GM21576 (cell line): Measurements from ENCODE around the gene C14orf180.
"Not testable (repeated sequence)": the region's sequence is repeated elsewhere in the genome, so short reads cannot be mapped to it uniquely, and the experiment has no call there.

Source experiments
- ATAC-seq: cut with Tn5 transposase; IDR thresholded peaks from one replicate; pipeline ENCODE4 v1.9.1; 2021; ENCODE audit warnings: mild to moderate bottlenecking, moderate library complexity; ENCODE audit not compliant: unreplicated experiment

The C14orf180 gene

DNA sequence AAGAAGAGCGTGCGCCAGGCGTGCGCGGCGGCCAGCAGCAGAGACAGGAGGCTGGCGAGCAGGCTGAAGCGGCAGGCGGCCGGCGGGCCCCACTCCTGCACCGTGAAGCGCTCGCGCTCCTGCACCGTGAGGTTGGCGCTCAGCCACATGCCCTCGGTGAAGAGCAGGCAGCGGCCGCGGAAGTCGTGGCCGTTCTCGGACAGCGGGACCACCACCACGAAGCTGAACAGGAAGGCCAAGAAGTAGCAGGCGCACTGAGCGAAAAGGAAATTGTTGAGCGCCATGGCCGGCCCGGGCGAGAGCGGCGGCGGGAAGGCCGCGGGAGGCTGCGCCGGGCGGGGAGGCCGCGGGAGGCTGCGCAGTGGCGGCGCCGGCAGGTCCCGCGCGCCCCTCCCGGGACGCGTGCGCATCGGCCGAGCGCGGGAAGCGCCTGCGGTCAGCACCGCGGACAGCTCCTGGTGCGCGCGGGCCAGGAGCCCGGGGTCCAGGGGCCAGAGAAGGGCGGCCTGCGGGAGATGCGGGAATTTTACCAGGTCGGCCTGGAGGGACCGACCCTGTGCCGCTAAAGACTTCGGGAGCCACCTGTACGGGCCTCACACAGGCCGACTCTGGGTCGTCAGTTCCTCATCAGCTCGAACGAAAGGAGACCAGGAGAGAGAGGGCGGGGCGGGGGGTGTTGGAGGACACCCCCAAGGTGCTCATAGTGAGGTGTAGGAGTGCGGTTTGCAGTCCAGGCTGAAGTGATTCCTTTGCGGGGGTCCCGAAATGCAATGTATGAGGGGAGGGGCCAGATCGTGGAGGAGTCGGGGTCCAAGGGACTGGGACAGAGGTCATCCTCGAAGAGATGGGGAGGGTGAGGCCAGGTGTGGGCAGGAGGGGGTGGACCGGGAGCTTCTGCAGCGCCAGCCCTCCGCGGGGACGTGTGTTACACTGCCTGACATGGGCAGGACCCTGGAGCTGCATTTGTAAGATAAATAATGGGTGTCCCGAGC lies 25.2 kb downstream of the C14orf180 start, which contains the start of gene TMEM179:
Gene TMEM179 (minus strand): TSS at position 315 of the 992 bp plus-strand sequence. CDS start 31 bp downstream, at position 284.
- ATAC-seq: no peak

DNA sequence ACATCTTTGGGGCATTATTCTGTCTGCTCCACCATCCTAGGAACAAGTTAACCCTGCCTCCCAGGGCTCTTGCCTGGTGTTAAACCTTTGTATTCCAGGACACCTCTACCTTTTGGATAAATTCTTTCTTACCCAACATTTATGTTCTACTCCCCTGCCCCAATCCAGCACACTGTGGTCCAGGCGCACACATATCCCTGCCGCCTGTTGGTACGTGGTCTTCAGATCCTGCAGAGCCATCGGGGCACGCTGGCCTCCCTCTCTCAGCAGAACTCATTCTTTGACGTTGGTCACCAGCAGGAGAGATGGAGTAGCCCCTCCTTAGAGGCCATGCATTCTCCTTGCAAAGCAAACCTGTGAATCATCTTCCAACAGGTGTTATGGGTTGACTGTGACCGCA lies 30.1 kb downstream of the C14orf180 start:
- no peak for ATAC-seq

DNA sequence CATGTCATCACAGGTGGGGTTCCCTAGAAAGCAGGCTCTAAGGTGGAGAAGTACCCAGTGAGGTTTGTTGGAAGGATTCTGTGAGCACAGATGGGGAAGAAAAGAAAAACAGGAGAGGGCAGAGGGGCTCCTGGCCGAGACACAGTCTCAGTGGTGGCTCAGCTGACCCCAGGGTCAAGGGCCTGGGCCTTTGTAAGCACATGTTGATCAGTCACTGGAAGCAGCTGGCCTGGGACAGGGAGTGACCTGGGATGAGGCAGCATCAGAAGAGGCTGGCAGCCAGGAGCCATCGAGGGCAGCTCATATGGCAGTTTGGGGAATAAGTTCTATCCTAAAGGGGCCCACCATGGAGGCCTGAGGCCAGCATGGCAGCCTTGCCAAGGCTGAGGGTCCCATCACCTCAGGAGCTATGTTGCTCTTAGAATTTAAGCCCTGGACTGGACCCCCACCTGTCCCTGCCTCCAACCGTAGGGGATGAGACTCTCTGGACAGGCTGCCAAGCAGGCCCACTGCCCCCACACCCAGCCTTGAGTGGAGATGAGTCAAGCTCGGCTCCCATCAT lies 31.3 kb downstream of the C14orf180 start:
- ATAC-seq: no peak

DNA sequence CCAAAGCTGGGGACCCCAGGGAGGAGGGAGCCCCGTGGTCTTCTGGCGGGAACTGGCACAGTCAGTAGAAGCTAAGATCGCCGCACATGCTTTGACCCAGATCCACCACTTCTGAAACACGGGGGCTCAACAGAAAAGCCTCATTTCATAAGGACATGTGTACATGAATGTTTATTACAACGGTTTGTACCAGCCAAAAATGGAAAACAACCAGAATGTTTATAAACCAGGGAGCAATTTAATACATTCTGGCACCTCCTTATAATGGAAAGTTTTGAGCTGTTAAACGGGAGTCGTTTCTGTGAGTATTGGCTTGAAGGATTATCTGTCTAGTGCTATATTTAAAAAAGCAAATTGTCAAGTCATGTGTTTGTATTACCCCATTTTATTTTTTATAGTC lies 32.3 kb downstream of the C14orf180 start:
- ATAC-seq: no peak

DNA sequence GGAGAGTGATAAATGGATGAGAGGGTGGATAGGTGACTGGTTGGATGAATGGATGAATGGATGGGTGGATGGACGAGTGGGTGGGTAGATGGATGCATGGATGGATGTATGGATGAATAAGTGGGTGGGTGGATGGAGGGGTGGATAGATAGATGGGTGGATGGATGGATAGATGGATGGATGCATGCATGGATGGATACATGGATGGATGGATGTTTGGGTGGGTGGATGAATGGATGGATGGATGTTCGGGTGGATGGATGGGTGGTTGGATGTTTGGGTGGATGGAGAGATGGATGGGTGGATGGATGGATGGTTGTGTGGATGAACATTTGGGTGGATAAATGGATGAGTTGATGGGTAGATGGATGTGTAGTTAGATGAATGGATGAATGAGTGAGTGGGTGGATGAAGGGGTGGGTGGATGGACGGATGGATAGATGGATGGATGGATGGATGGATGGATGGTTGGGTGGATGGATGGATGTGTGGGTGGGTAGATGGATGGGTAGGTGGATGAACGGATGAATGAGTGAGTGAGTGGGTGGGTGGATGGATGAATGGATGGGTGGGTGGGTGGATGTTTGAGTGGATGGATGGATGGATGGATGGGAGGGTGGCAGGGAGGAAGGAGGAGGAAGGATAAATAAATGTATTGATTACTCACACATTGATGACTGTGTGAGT lies 34.7 kb downstream of the C14orf180 start:
- no peak for ATAC-seq

DNA sequence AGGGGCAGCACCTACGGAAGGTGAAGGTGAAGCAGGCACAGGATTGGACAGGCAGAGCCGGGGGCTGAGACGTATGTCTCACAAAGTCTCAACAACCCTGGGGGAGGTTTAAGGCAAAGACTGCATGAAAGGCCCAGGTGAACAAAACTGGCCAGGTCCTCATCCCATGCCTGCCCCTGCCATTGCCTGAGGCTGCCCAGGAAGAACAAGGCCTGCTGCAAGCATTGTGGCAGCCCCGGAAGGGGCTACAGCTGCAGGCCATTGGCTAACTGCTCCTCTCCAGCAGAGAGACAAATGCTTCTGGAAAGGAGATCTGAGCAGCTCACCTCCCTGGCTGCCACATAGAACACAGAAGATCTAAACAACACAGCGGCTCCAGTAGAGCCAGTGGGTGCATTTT lies 45.4 kb downstream of the C14orf180 start:
- ATAC-seq: no peak

DNA sequence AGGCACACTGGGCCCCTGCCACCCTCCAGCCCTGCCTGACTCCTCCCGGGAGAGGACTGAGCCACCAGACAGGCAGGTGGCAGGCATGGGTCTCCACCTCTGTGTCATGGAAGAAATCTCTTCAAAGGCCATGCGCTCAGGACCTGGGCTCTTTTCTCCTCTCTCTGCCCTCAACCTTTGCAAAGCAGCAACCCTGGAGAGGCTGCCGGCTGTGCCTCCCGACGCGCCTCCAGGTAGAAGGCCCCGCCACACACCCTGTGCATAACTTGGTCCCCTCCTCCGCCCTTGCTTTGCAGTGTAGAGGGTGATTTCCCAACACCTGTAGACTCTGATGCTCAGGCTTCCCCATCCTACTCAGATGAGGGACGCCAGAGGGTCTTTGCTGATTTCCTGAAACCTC lies 53.2 kb downstream of the C14orf180 start:
- ATAC-seq: no peak

DNA sequence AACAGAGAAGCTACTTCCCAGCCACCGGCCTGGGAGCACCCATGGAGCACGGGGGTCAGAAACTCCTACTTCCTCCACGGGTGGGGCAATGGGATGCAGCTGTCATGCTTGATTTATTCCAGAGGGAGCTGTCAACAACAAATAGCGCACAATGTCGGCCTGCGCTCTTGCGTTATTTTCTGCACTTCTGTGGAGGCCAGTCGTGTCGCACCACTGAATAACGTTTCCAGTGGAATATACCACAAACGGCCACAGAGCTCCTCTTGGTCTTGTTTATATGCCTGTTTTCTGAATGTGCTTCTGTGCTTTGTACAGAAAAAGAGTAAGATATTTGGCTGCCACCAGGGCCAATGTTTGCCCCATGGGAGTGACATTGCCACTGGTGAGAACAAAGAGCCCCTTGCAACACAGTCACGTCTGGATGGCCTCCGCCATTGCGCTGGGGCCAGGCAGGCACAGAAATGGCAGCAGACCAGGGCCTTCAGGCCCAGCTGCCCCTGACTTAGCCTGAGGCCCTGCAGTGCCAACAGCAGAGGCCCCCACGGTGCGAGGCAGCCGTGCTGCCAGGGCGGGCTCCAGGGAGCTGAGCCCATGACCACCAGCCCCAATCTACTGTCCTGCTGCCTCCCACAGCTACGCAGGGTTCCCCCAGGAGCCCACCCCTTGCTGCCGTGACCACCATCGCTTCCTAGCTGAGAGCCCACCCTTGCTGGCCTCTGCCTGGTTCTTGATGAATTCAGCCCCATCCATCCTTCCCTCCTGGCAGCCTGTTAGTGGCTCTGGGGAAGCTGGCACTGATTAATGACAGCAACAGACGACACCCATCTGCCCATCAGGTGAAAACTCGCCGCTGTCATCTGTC lies 53.9 kb downstream of the C14orf180 start:
- ATAC-seq: no peak

DNA sequence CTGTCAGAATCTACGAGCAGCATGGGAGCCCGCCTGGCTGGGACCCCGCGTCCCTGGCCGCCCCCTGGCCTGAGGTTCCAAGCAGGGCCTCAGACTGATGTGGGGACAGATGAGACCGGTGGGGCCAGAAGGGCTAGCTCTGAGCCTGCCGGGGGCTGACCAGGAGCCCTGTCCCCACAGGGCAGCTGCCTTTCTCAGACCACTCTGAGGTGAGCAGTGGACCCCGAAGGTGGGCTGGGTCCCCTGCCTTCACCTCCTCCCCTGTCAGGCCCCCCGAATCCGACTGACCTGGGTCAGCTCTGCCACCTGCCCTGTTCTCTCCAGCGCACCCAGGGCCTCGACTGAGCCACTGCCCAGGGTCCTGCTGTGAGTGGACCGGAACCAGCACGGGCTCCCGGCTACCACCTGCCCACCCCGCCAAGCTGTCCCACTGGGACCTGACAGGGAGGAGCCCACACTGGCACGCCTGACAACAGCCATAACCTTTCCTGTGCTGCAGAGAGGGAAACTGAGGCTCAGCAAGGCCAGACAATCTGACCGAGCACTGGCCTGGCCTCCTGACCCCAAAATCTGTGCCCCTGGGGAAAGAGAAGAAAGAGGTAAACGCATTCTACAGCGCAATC lies 54.7 kb downstream of the C14orf180 start:
- no peak for ATAC-seq

DNA sequence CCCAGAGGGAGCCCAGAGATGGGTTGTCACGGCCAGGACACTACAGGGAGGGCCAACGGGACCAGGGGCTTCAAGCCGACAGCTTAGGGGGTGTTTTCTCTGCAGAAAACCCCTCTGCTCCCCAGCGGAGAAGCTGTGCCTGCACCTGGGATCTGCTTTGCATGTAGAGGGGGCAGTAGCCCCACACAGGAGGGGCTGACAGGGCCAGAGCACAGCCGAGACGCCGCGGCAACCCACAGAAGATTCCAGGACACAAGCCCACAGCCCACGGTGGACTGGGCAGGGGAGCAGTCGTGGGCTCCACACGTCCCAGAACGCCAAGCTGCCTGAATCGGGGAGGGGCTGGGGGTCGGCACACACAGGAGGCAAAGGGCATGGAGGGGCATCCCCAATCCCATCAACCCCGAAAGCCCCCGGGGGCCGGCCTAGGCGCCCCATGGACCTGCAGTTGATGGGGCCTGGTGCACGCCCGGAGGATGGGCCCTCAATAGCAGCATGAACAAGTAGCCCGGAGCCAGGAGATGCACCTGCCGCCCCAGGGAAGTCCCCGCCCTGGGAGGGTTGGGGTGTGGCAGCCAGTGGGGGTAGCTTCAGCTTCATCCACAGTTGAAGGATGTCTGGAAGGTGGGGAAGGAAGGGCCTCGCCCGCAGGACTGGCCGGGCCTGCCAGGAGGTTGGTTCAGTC lies 55.5 kb downstream of the C14orf180 start:
- no peak for ATAC-seq

DNA sequence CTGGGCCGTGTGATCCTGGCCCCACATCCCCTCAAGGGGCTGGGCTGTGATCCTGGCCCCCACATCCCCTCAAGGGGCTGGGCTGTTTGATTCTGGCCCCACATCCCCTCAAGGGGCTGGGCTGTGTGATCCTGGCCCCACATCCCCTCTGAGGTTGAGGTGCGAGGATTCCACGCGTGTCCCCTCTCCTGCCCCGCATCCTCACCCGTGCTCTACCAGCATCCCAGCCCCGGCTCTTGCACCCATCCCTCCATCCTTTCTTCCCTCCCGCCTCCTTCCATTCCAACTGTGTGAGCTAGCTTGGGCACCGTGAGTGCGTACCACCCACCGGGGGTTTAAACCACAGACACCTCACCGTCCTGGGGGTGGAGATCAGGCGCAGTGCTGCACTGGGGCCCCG lies 56.2 kb downstream of the C14orf180 start:
- ATAC-seq: no peak

DNA sequence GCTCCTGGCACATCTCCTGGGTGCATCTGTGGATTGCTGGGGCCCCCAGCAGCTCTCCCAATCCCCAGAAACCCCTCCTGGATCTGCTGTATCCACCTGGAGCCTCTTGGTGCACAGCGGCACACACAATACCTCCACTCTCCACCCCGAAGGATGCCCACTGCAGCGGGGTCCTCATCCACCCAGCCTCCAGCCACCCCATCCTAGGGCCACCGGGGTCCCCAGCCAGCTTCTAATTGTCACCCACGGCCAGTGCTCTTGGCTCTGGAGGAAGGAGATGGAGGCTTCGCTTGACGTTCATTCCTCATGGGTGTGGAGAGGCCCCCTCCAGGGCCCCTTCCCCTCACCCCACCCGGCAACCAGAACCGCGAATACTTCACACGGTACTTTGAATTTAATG lies 56.6 kb downstream of the C14orf180 start:
- no peak for ATAC-seq

DNA sequence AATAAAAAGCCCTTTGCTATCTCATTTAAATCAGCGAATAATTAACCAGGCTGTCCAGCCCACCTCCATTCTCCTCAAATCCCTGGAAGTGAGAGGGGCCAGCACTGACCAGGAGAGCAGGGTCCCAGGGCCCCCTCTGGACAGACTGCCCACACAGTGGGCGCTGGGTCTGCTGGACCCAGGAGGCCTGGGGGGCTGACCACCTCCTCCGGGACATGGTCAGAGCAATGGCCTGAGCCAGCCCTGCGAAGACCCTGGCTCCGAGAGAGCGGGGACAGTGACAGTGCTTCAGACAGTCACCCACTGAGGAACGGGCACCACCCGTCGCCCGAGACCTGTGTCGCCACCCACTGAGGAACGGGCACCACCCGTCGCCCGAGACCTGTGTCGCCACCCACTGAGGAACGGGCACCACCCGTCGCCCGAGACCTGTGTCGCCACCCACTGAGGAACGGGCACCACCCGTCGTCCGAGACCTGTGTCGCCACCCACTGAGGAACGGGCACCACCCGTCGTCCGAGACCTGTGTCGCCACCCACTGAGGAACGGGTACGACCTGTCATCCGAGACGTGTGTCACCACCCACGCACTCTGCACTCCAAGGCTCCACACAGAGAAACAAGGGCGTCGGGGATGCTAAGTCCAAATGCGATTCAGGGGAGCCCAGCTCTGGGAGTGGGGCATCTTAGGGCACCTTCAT lies 57.4 kb downstream of the C14orf180 start:
- not testable (repeated sequence) for ATAC-seq

DNA sequence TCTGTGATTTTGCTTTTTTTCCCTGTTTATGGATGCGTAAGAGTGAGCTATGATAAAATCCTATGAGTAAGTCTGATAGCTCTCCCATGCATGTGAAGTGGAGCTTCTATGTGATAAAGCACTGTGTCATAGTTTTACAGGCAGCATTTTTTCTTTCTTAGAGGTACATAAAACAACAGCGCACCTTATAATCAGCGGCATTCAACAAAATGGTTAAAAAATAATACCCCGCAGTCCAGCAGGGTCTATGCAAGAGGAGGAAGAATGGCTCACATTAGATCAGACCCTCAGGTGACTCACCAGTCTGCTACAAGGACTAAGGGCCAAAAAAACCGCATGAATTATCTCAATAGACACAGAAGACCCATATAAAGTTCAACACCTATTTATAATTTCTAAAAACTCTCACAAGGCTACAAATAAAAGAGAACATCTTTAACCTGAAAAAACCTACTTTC lies 58.0 kb downstream of the C14orf180 start:
- no peak for ATAC-seq

DNA sequence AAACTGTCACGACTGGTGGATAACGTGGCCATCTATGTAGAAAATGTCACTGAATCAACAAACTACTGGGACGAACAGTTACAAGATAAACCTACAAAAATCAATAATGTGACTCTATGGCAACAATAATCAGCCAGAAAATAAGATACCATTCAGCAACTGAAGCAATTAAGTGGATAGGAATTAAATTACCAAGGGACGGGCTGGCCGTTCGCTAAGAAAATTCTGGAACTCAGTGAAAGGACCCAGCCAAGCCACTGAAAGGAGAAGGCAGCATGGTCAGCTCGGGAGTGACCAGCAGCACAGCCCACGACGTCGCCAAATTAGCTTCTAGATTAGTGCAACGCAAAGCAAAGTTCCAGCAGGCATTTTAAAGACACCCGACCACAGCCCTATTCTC lies 58.6 kb downstream of the C14orf180 start:
- no peak for ATAC-seq

DNA sequence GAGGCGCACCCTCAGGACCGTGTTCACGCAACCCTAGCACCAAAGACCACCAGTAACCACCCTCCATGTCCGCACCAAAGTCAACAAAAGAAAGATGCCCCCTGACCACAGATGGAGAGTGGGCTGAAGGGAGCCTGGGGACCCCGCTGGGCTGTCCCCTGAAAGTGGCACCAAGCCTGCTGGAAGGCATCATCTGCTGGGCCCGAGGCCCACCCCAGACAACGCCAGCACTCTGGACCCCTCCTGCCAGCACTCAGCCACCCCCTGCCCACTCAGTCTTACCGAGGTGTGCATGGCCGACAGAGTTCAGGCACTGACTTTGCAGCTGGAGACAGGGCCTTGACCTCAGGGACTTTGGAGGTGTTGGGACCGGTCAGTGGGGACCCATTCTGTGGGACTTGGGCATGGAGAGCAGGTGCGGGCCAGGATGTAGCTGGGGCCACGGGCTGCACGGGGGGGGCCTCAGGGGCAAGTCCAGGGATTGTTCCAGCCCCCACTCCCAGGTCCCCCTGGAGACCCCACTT lies 59.4 kb downstream of the C14orf180 start:
- ATAC-seq: no peak

DNA sequence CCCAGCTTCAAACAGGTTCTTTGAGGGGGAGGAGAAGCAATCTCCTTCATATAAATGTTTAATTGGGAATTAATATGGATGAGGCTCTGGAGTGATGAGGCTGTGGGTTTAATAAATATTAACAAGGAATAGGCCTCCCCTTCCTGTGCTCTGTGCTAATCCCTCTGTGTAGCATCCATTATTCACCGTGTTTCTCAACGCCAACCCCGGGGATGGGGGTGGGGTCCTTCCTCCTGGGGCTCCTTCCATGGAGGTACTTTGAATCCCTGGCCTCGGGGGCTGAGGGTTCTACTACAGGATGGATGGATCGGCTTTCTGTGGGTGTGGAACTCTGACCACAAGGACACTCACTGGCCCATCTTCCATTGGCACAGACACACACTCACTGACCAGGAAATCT lies 59.9 kb downstream of the C14orf180 start:
- ATAC-seq: no peak
